ENCODE results near the gene PAK5.

DNA sequence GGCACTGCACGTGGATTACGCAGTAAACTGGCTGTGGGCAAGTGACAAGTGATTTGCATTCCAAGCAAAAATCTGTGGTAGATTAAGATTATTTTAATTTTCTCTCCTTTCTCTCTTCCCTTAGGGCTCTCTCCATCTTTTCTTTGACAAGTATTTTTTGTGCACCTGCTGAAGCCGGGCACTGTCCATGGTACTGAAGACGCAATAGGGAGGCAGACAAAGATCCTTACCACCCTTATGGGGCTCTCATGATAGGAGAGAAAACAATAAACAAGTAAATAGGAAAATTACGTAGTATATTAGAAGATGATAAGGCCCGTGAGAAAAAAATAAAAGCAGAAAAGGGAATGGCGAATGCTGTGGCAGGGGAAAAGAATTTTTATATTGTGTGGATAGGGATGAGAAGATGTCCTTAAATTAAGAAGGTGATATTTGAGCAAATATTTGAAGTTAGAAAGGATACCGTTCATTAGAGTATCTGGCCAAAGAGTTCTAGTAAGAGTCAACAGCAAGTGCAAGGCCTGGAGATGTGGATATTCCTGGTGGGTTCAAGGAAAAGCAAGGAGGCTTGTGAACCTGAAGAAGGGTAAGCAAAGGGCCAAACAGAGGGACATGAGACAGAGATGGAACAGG lies 178.5 kb downstream of the PAK5 start:
- TF ChIP-seq, protein P1, sequence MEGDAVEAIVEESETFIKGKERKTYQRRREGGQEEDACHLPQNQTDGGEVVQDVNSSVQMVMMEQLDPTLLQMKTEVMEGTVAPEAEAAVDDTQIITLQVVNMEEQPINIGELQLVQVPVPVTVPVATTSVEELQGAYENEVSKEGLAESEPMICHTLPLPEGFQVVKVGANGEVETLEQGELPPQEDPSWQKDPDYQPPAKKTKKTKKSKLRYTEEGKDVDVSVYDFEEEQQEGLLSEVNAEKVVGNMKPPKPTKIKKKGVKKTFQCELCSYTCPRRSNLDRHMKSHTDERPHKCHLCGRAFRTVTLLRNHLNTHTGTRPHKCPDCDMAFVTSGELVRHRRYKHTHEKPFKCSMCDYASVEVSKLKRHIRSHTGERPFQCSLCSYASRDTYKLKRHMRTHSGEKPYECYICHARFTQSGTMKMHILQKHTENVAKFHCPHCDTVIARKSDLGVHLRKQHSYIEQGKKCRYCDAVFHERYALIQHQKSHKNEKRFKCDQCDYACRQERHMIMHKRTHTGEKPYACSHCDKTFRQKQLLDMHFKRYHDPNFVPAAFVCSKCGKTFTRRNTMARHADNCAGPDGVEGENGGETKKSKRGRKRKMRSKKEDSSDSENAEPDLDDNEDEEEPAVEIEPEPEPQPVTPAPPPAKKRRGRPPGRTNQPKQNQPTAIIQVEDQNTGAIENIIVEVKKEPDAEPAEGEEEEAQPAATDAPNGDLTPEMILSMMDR (IDR thresholded peaks at IDR 0.05; ENCODE audit: insufficient read depth, low read length, poor library complexity, severe bottlenecking): no peak
- no peak for TF ChIP-seq EZH2phosphoT487 (conservative IDR thresholded peaks at IDR 0.05; ENCODE audit: low read length)

All from SU-DHL-6 (cell line).